A549 (cell line): ENCODE data around the gene PDE12.
"Not testable (repeated sequence)": the region's sequence is repeated elsewhere in the genome, so short reads cannot be mapped to it uniquely, and the experiment has no call there.

Experiments
- FOSL2 ChIP-seq, 2 experiments: fragments of 450-650 bp in 1 of 2; fragments of >200 bp in 1 of 2; sonication (Bioruptor Twin) in 1 of 2; formaldehyde crosslinking; IDR thresholded peaks; 2 replicates each; pipeline versions ENCODE4 v1.5.0 to v1.6.1; 2016 to 2020; ENCODE audit warnings: mild to moderate bottlenecking in 1 of 2, moderate library complexity in 1 of 2
- HDAC2 ChIP-seq: fragments of 200-600 bp; sonication (generic); IDR thresholded peaks from 2 replicates; pipeline ENCODE4 v1.6.1; 2016
- MYC ChIP-seq: IDR thresholded peaks from 2 replicates; pipeline ENCODE4 v1.6.1; 2012; ENCODE audit warnings: mild to moderate bottlenecking, inconsistent platforms, low read length, improper control_type of control experiment, borderline replicate concordance
- POLR2A ChIP-seq: IDR thresholded peaks from 2 replicates; pipeline ENCODE4 v1.6.1; 2012; ENCODE audit warnings: mild to moderate bottlenecking, low read length
- RAD21 ChIP-seq, 2 experiments: fragments of >200 bp in 1 of 2; sonication (Bioruptor Twin) in 1 of 2; formaldehyde crosslinking in 1 of 2; IDR thresholded peaks in 1 of 2; conservative IDR thresholded peaks in 1 of 2; 2 replicates in 1 of 2; 3 replicates in 1 of 2; pipeline ENCODE4 v1.6.1; 2012 to 2018; ENCODE audit warnings: inconsistent platforms in 1 of 2
- RFX5 ChIP-seq: fragments of 450-650 bp; IDR thresholded peaks from 2 replicates; pipeline ENCODE4 v1.7.1; 2014; ENCODE audit warnings: antibody characterized with exemption, mild to moderate bottlenecking, moderate library complexity
- RNF2 ChIP-seq: fragments of 200-600 bp; sonication (generic); IDR thresholded peaks from 2 replicates; pipeline ENCODE4 v1.6.1; 2016; ENCODE audit warnings: low read depth, mild to moderate bottlenecking, antibody characterized with exemption, moderate library complexity, borderline replicate concordance
- SREBF2 ChIP-seq: fragments of 450-650 bp; IDR thresholded peaks from 2 replicates; pipeline ENCODE4 v1.6.1; 2014; ENCODE audit warnings: mild to moderate bottlenecking, moderate library complexity
- TF ChIP-seq, protein P1 (sequence below): fragments of >200 bp; sonication (Bioruptor Twin); formaldehyde crosslinking; IDR thresholded peaks from 3 replicates; pipeline ENCODE4 v1.5.1; 2016
- TF ChIP-seq, protein P2 (sequence below): IDR thresholded peaks from 2 replicates; pipeline ENCODE4 v1.6.1; 2012
- TF ChIP-seq, protein P3 (sequence below): fragments of 200-600 bp; sonication (generic); IDR thresholded peaks from 2 replicates; pipeline ENCODE4 v1.6.1; 2016; ENCODE audit warnings: antibody characterized with exemption, mild to moderate bottlenecking, moderate library complexity
- TF ChIP-seq, protein P4 (sequence below): fragments of 150-350 bp; IDR thresholded peaks from 2 replicates; pipeline ENCODE4 v1.6.1; 2014; ENCODE audit warnings: low read depth, mild to moderate bottlenecking, low read length

DNA sequence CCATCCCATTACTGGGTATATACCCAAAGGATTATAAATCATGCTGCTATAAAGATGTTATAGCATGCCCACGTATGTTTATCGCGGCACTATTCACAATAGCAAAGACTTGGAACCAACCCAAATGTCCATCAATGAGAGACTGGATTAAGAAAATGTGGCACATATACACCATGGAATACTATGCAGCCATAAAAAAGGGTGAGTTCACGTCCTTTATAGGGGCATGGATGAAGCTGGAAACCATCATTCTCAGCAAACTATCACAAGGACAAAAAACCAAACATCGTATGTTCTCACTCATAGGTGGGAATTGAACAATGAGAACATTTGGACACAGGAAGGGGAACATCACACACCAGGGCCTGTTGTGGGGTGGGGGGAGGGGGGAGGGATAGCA lies 55.8 kb downstream of the PDE12 start:
- TF ChIP-seq, protein P1, sequence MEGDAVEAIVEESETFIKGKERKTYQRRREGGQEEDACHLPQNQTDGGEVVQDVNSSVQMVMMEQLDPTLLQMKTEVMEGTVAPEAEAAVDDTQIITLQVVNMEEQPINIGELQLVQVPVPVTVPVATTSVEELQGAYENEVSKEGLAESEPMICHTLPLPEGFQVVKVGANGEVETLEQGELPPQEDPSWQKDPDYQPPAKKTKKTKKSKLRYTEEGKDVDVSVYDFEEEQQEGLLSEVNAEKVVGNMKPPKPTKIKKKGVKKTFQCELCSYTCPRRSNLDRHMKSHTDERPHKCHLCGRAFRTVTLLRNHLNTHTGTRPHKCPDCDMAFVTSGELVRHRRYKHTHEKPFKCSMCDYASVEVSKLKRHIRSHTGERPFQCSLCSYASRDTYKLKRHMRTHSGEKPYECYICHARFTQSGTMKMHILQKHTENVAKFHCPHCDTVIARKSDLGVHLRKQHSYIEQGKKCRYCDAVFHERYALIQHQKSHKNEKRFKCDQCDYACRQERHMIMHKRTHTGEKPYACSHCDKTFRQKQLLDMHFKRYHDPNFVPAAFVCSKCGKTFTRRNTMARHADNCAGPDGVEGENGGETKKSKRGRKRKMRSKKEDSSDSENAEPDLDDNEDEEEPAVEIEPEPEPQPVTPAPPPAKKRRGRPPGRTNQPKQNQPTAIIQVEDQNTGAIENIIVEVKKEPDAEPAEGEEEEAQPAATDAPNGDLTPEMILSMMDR: not testable (repeated sequence)
- TF ChIP-seq RNF2; RFX5; MYC; FOSL2 (IDR thresholded peaks at IDR 0.05); FOSL2 (CRISPR knock-in tag; IDR thresholded peaks at IDR 0.05); HDAC2; SREBF2; POLR2A; RAD21 (conservative IDR thresholded peaks at IDR 0.05 in 1 of 2, IDR thresholded peaks at IDR 0.05 in 1 of 2): not testable (repeated sequence)
- TF ChIP-seq, protein P2, sequence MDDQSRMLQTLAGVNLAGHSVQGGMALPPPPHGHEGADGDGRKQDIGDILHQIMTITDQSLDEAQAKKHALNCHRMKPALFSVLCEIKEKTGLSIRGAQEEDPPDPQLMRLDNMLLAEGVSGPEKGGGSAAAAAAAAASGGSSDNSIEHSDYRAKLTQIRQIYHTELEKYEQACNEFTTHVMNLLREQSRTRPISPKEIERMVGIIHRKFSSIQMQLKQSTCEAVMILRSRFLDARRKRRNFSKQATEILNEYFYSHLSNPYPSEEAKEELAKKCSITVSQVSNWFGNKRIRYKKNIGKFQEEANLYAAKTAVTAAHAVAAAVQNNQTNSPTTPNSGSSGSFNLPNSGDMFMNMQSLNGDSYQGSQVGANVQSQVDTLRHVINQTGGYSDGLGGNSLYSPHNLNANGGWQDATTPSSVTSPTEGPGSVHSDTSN: not testable (repeated sequence)
- TF ChIP-seq, protein P3, sequence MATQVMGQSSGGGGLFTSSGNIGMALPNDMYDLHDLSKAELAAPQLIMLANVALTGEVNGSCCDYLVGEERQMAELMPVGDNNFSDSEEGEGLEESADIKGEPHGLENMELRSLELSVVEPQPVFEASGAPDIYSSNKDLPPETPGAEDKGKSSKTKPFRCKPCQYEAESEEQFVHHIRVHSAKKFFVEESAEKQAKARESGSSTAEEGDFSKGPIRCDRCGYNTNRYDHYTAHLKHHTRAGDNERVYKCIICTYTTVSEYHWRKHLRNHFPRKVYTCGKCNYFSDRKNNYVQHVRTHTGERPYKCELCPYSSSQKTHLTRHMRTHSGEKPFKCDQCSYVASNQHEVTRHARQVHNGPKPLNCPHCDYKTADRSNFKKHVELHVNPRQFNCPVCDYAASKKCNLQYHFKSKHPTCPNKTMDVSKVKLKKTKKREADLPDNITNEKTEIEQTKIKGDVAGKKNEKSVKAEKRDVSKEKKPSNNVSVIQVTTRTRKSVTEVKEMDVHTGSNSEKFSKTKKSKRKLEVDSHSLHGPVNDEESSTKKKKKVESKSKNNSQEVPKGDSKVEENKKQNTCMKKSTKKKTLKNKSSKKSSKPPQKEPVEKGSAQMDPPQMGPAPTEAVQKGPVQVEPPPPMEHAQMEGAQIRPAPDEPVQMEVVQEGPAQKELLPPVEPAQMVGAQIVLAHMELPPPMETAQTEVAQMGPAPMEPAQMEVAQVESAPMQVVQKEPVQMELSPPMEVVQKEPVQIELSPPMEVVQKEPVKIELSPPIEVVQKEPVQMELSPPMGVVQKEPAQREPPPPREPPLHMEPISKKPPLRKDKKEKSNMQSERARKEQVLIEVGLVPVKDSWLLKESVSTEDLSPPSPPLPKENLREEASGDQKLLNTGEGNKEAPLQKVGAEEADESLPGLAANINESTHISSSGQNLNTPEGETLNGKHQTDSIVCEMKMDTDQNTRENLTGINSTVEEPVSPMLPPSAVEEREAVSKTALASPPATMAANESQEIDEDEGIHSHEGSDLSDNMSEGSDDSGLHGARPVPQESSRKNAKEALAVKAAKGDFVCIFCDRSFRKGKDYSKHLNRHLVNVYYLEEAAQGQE: not testable (repeated sequence)
- TF ChIP-seq, protein P4, sequence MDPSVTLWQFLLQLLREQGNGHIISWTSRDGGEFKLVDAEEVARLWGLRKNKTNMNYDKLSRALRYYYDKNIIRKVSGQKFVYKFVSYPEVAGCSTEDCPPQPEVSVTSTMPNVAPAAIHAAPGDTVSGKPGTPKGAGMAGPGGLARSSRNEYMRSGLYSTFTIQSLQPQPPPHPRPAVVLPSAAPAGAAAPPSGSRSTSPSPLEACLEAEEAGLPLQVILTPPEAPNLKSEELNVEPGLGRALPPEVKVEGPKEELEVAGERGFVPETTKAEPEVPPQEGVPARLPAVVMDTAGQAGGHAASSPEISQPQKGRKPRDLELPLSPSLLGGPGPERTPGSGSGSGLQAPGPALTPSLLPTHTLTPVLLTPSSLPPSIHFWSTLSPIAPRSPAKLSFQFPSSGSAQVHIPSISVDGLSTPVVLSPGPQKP: not testable (repeated sequence)
